ENCODE results near the gene VAPA. TPM values are rescaled to one million over a fixed set of nuclear protein-coding genes. Genes with fewer than 3 reads are reported as not detected.

The VAPA gene
- total and polyA plus RNA-seq, 4 experiments from 2014 or later = 113 to 280 (median 161) TPM

GRCh38 chr18:9987931-9988330 is 74.1 kb downstream of the VAPA start:
- H3K27me3 Mint-ChIP-seq = peaks cover 11 to 18% of the 10 kb centered on the region in 2 donors
- H3K27ac Mint-ChIP-seq = no peak overlapping the region

DNA sequence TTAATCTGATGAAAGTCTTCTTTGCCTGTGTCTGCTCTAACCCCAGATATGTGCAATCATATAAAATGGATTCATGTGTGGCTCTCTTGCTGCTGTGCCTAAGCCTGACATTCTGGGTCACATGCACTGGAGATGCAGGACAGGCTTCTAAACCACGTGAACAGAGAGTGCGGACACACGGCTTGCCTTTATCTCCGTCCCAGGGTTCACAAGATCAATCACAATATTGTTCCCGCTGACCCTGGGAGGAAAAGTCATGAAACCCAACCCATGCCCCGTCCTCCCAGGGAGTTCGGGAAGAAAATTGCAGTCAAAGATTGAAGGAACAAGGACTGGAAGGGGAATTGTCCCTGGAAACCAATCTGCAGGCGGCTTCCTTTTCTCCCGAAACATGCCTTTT is 74.8 kb downstream of the VAPA start:
- H3K27me3 Mint-ChIP-seq = peaks cover 8 to 17% of the 10 kb centered on the region in 2 donors

More at GRCh38 chr18:9987931-9988330, 74.1 kb downstream of the VAPA start:
- Histone ChIP-seq H3K36me3 (ENCODE audit: insufficient read depth, low read length) (no peaks in the 10 kb centered on the region), H3K9me3 (ENCODE audit: control insufficient read depth in 1 of 2, low read length in 2 of 2) (no peaks in the 10 kb centered on the region), H3K4me3 (ENCODE audit: low read length in 2 of 2) (no peak overlapping the region), H3K4me1 (ENCODE audit: insufficient read depth, low read length) (no peaks in the 10 kb centered on the region), H3K27ac (ENCODE audit: low read depth, low read length) (no peak overlapping the region), H3K27me3 (ENCODE audit: insufficient read depth, low read length) (no peaks in the 10 kb centered on the region)
- intact Hi-C loops (cut with micrococcal nuclease) = no loop called here
- Mint-ChIP-seq H3K4me3 (no peak overlapping the region), H3K9me3 (no peaks in the 10 kb centered on the region), H3K4me1 (no peaks in the 10 kb centered on the region), H3K36me3 (no peaks in the 10 kb centered on the region)
- ChIA-PET CTCF (ENCODE audit: partially characterized antibody) (no interaction called here), POLR2A (ENCODE audit: partially characterized antibody) (no interaction called here)
- DNase-seq = no peak

DNA sequence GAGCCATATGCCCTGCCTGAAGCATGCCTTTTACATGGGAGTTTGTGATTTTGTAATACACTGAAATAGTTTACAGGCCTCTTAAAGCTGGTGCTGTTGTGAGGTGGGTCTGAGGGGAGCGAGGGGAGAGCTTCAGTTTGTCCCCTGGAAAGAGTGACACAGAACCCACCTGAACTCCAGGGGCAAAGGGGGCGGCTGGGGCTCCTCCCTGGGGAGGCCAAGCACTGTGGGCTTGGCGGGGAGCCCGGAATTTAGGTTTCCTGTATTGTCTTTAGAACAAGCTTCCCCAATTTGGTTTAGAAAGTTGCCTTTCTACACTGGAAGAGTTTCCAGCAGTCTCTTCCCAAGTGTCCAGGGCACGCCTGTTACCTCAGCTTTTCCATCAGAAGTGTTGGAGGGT is 75.7 kb downstream of the VAPA start:
- no peak for DNase-seq
- Mint-ChIP-seq H3K9me3 (no peaks in the 10 kb centered on the region), H3K36me3 (no peaks in the 10 kb centered on the region), H3K4me1 (no peaks in the 10 kb centered on the region), H3K4me3 (no peak overlapping the region), H3K27me3 (peaks cover 15 to 20% of the 10 kb centered on the region in 2 donors), H3K27ac (no peak overlapping the region)
- POLR2A ChIA-PET (ENCODE audit: partially characterized antibody) = no interaction called here
- Histone ChIP-seq H3K4me1 (ENCODE audit: insufficient read depth, low read length) (no peaks in the 10 kb centered on the region), H3K9me3 (ENCODE audit: control insufficient read depth in 1 of 2, low read length in 2 of 2) (no peaks in the 10 kb centered on the region), H3K4me3 (ENCODE audit: low read length in 2 of 2) (no peak overlapping the region), H3K36me3 (ENCODE audit: insufficient read depth, low read length) (no peaks in the 10 kb centered on the region), H3K27me3 (ENCODE audit: insufficient read depth, low read length) (no peaks in the 10 kb centered on the region), H3K27ac (ENCODE audit: low read depth, low read length) (no peak overlapping the region)
- intact Hi-C loops (cut with micrococcal nuclease) = no loop called here
- CTCF ChIA-PET (ENCODE audit: partially characterized antibody) = no interaction called here

More for the DNA sequence above, 74.8 kb downstream of the VAPA start:
- CTCF ChIA-PET (ENCODE audit: partially characterized antibody) = no interaction called here
- Histone ChIP-seq H3K4me1 (ENCODE audit: insufficient read depth, low read length) (no peaks in the 10 kb centered on the region), H3K4me3 (ENCODE audit: low read length in 2 of 2) (no peak overlapping the region), H3K36me3 (ENCODE audit: insufficient read depth, low read length) (no peaks in the 10 kb centered on the region), H3K27ac (ENCODE audit: low read depth, low read length) (no peak overlapping the region), H3K9me3 (ENCODE audit: control insufficient read depth in 1 of 2, low read length in 2 of 2) (no peaks in the 10 kb centered on the region), H3K27me3 (ENCODE audit: insufficient read depth, low read length) (no peaks in the 10 kb centered on the region)
- Mint-ChIP-seq H3K27ac (no peak overlapping the region), H3K9me3 (no peaks in the 10 kb centered on the region), H3K4me1 (no peaks in the 10 kb centered on the region), H3K4me3 (no peak overlapping the region), H3K36me3 (no peaks in the 10 kb centered on the region)
- intact Hi-C loops (cut with micrococcal nuclease) = no loop called here
- POLR2A ChIA-PET (ENCODE audit: partially characterized antibody) = no interaction called here
- no peak for DNase-seq

- no peak for DNase-seq
- POLR2A ChIA-PET (ENCODE audit: partially characterized antibody) = no interaction called here
- Histone ChIP-seq H3K36me3 (ENCODE audit: insufficient read depth, low read length) (no peaks in the 10 kb centered on the region), H3K27ac (ENCODE audit: low read depth, low read length) (no peak overlapping the region), H3K9me3 (ENCODE audit: control insufficient read depth in 1 of 2, low read length in 2 of 2) (no peaks in the 10 kb centered on the region), H3K4me3 (ENCODE audit: low read length in 2 of 2) (no peak overlapping the region), H3K4me1 (ENCODE audit: insufficient read depth, low read length) (no peaks in the 10 kb centered on the region), H3K27me3 (ENCODE audit: insufficient read depth, low read length) (no peaks in the 10 kb centered on the region)
- peaks cover 14 to 21% of the 10 kb centered on the region in 2 donors for H3K27me3 Mint-ChIP-seq
- H3K36me3 Mint-ChIP-seq = no peaks in the 10 kb centered on the region
- no peaks in the 10 kb centered on the region for H3K4me1 Mint-ChIP-seq
- no peak overlapping the region for H3K27ac Mint-ChIP-seq
- H3K4me3 Mint-ChIP-seq = no peak overlapping the region
- H3K9me3 Mint-ChIP-seq = peaks cover 0 to 6% (median 0%) of the 10 kb centered on the region in 8 donors
- CTCF ChIA-PET (ENCODE audit: partially characterized antibody) = no interaction called here
- intact Hi-C loops (cut with micrococcal nuclease) = no loop called here
These were observed 77.5 kb downstream of the VAPA start for GRCh38 chr18:9991011-9992000.

DNA sequence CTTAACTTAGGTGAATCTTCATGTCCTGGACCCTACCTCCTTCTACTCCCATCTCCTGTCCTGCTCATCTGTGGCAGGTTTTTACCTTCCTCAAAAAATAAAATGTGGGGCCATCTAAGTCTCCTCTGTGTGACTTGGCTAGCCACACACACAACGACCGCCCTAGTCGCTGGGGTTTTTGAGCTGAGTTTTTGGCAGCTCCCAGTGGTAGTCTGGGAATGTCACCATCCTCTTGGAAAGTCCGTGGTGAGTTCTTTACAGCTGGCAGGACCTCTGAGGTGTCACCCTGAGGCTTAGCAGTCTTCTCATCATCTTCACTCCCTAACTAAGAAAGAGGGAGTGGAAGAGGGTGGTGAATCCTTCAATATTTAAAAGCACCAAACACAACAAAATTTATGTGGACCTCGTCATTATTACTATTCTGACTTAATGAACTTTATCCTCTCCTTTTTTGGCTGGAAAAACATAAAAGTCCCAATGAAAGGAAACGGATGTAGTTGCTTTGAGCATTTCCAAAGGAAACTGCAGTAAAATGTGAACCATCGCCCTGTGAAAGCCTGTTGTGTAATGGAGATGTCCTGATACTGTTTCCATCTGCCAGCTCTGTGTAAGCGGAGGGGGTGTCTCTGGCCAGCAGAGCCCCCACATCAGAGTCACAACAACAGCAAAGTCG is 78.6 kb downstream of the VAPA start:
- Histone ChIP-seq H3K27me3 (ENCODE audit: insufficient read depth, low read length) (no peaks in the 10 kb centered on the region), H3K36me3 (ENCODE audit: insufficient read depth, low read length) (no peaks in the 10 kb centered on the region), H3K27ac (ENCODE audit: low read depth, low read length) (no peak overlapping the region), H3K4me1 (ENCODE audit: insufficient read depth, low read length) (no peaks in the 10 kb centered on the region), H3K4me3 (ENCODE audit: low read length in 2 of 2) (no peak overlapping the region), H3K9me3 (ENCODE audit: control insufficient read depth in 1 of 2, low read length in 2 of 2) (no peaks in the 10 kb centered on the region)
- ChIA-PET POLR2A (ENCODE audit: partially characterized antibody) (no interaction called here), CTCF (ENCODE audit: partially characterized antibody) (no interaction called here)
- intact Hi-C loops (cut with micrococcal nuclease) = no loop called here
- H3K4me1 Mint-ChIP-seq = peaks cover 0 to 1% (median 0%) of the 10 kb centered on the region in 4 donors
- H3K27ac Mint-ChIP-seq = no peak overlapping the region
- H3K36me3 Mint-ChIP-seq = no peaks in the 10 kb centered on the region
- peaks cover 12 to 26% of the 10 kb centered on the region in 2 donors for H3K27me3 Mint-ChIP-seq
- peaks cover 0 to 14% (median 6%) of the 10 kb centered on the region in 8 donors for H3K9me3 Mint-ChIP-seq
- DNase-seq = no peak
- no peak overlapping the region for H3K4me3 Mint-ChIP-seq

GRCh38 chr18:9992973-9993520 is 79.2 kb downstream of the VAPA start:
- Histone ChIP-seq H3K4me1 (ENCODE audit: insufficient read depth, low read length) (no peaks in the 10 kb centered on the region), H3K36me3 (ENCODE audit: insufficient read depth, low read length) (no peaks in the 10 kb centered on the region), H3K4me3 (ENCODE audit: low read length in 2 of 2) (no peak overlapping the region), H3K27ac (ENCODE audit: low read depth, low read length) (no peak overlapping the region), H3K27me3 (ENCODE audit: insufficient read depth, low read length) (no peaks in the 10 kb centered on the region), H3K9me3 (ENCODE audit: control insufficient read depth in 1 of 2, low read length in 2 of 2) (peaks cover 0 to 4% of the 10 kb centered on the region in 2 donors)
- intact Hi-C loops (cut with micrococcal nuclease) = no loop called here
- Mint-ChIP-seq H3K9me3 (peaks cover 0 to 20% (median 10%) of the 10 kb centered on the region in 8 donors), H3K4me1 (peaks cover 0 to 1% (median 0%) of the 10 kb centered on the region in 4 donors), H3K27me3 (peaks cover 12 to 26% of the 10 kb centered on the region in 2 donors), H3K4me3 (no peak overlapping the region), H3K27ac (no peak overlapping the region), H3K36me3 (no peaks in the 10 kb centered on the region)
- DNase-seq = no peak
- POLR2A ChIA-PET (ENCODE audit: partially characterized antibody) = no interaction called here
- CTCF ChIA-PET (ENCODE audit: partially characterized antibody) = no interaction called here

- Mint-ChIP-seq H3K36me3 (peaks cover 0 to 2% of the 10 kb centered on the region in 2 donors), H3K4me1 (peaks cover 0 to 1% (median 0%) of the 10 kb centered on the region in 4 donors), H3K4me3 (no peak overlapping the region), H3K9me3 (peaks cover 2 to 25% (median 14%) of the 10 kb centered on the region in 8 donors), H3K27me3 (peaks cover 15 to 22% of the 10 kb centered on the region in 2 donors), H3K27ac (no peak overlapping the region)
- intact Hi-C loops (cut with micrococcal nuclease) = no loop called here
- peaks cover 0 to 7% of the 10 kb centered on the region in 2 donors for H3K9me3 ChIP-seq (ENCODE audit: control insufficient read depth in 1 of 2, low read length in 2 of 2)
- ChIA-PET CTCF (ENCODE audit: partially characterized antibody) (no interaction called here), POLR2A (ENCODE audit: partially characterized antibody) (no interaction called here)
- no peaks in the 10 kb centered on the region for H3K36me3 ChIP-seq (ENCODE audit: insufficient read depth, low read length)
- no peak for DNase-seq
- no peaks in the 10 kb centered on the region for H3K27me3 ChIP-seq (ENCODE audit: insufficient read depth, low read length)
- no peak overlapping the region for H3K4me3 ChIP-seq (ENCODE audit: low read length in 2 of 2)
- H3K4me1 ChIP-seq (ENCODE audit: insufficient read depth, low read length) = no peaks in the 10 kb centered on the region
- no peak overlapping the region for H3K27ac ChIP-seq (ENCODE audit: low read depth, low read length)
These were observed 79.8 kb downstream of the VAPA start for GRCh38 chr18:9993521-9994025.
